ENCODE measurements around the gene CDC45. TPM values are rescaled to one million over a fixed set of nuclear protein-coding genes. Genes with fewer than 3 reads are reported as not detected.

Gene CDC45
- total and polyA plus RNA-seq, 2 of the 13 experiments (the other 11 are each of a cell fraction or from before 2014, with no cell fraction given), result 14.4 to 36.3 TPM

DNA sequence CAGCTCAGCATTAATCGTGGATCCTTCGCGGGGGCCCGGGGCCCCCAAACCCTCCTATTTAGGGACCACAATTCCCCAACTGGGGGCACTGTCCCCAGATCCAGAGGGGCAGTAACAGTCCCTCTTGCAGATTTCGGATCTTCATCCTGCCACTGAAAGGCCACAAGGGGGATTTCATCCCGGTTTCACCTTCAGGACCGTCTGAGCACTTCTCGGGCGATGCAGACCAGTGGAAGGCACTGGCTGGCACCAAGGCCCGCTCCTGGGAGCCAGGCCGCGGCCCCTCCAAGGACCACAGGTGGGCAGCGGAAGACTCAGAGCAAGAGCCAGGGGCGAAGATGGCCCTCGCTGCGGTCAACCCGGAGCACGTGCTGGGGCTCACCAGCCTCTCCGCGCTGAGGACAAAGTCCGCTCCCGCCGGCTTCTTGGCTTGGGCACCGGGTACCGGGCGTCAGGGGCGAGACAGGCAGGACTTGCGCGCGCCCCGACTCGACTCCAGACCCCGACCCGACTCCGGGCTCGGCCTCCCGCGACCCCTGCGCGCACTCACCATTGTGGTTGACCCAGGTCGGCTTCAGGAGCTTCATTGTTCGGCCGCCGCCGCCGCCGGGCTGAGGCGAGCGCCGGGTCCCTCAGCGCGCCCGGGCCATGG, 48.7 kb upstream of the CDC45 start (continued):
- no peak for TF ChIP-seq TCF7 (IDR thresholded peaks at IDR 0.05; ENCODE audit: low read depth)
- TF ChIP-seq ZNF547 (CRISPR knock-in tag; IDR thresholded peaks at IDR 0.05), result no peak
- TF ChIP-seq, protein P1, sequence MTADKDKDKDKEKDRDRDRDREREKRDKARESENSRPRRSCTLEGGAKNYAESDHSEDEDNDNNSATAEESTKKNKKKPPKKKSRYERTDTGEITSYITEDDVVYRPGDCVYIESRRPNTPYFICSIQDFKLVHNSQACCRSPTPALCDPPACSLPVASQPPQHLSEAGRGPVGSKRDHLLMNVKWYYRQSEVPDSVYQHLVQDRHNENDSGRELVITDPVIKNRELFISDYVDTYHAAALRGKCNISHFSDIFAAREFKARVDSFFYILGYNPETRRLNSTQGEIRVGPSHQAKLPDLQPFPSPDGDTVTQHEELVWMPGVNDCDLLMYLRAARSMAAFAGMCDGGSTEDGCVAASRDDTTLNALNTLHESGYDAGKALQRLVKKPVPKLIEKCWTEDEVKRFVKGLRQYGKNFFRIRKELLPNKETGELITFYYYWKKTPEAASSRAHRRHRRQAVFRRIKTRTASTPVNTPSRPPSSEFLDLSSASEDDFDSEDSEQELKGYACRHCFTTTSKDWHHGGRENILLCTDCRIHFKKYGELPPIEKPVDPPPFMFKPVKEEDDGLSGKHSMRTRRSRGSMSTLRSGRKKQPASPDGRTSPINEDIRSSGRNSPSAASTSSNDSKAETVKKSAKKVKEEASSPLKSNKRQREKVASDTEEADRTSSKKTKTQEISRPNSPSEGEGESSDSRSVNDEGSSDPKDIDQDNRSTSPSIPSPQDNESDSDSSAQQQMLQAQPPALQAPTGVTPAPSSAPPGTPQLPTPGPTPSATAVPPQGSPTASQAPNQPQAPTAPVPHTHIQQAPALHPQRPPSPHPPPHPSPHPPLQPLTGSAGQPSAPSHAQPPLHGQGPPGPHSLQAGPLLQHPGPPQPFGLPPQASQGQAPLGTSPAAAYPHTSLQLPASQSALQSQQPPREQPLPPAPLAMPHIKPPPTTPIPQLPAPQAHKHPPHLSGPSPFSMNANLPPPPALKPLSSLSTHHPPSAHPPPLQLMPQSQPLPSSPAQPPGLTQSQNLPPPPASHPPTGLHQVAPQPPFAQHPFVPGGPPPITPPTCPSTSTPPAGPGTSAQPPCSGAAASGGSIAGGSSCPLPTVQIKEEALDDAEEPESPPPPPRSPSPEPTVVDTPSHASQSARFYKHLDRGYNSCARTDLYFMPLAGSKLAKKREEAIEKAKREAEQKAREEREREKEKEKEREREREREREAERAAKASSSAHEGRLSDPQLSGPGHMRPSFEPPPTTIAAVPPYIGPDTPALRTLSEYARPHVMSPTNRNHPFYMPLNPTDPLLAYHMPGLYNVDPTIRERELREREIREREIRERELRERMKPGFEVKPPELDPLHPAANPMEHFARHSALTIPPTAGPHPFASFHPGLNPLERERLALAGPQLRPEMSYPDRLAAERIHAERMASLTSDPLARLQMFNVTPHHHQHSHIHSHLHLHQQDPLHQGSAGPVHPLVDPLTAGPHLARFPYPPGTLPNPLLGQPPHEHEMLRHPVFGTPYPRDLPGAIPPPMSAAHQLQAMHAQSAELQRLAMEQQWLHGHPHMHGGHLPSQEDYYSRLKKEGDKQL (CRISPR knock-in tag; IDR thresholded peaks at IDR 0.05; ENCODE audit: low read depth), result no peak
- TF ChIP-seq ZNF501 (CRISPR knock-in tag; IDR thresholded peaks at IDR 0.05), result no peak
- TF ChIP-seq ZNF337 (CRISPR knock-in tag; IDR thresholded peaks at IDR 0.05; ENCODE audit: borderline replicate concordance, low read depth), result no peak; the same call in 1 of the 2 replicates
- no peak for TF ChIP-seq ZIK1 (CRISPR knock-in tag; IDR thresholded peaks at IDR 0.05; ENCODE audit: borderline replicate concordance, low read depth)
- no peak for TF ChIP-seq ZFP1 (CRISPR knock-in tag; IDR thresholded peaks at IDR 0.05)
- TF ChIP-seq, protein P2, sequence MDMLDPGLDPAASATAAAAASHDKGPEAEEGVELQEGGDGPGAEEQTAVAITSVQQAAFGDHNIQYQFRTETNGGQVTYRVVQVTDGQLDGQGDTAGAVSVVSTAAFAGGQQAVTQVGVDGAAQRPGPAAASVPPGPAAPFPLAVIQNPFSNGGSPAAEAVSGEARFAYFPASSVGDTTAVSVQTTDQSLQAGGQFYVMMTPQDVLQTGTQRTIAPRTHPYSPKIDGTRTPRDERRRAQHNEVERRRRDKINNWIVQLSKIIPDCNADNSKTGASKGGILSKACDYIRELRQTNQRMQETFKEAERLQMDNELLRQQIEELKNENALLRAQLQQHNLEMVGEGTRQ (IDR thresholded peaks at IDR 0.05; ENCODE audit: low read depth, low read length), result 0 out of 2 replicates have a peak, but pooled peaks have one; percentile 15
- TF ChIP-seq, protein P2 (CRISPR knock-in tag; IDR thresholded peaks at IDR 0.05; ENCODE audit: borderline replicate concordance), result peak; percentile 32; the same call in 1 of the 2 replicates
- 0 out of 2 replicates have a peak, but pooled peaks have one; percentile 39 for TF ChIP-seq ARNT2 (CRISPR knock-in tag; IDR thresholded peaks at IDR 0.05; ENCODE audit: low read depth)
- no peak for TF ChIP-seq HOMEZ (CRISPR knock-in tag; IDR thresholded peaks at IDR 0.05; ENCODE audit: low read depth)
- no peak for TF ChIP-seq ZNF460 (CRISPR knock-in tag; IDR thresholded peaks at IDR 0.05; ENCODE audit: borderline replicate concordance)
- no peak for TF ChIP-seq ZNF549 (CRISPR knock-in tag; IDR thresholded peaks at IDR 0.05)
- no peak for TF ChIP-seq MAFG (CRISPR knock-in tag; IDR thresholded peaks at IDR 0.05)
- TF ChIP-seq KMT2B (CRISPR knock-in tag; IDR thresholded peaks at IDR 0.05), result no peak
- 0 out of 2 replicates have a peak, but pooled peaks have one; percentile 31 for TF ChIP-seq SNAI1 (CRISPR knock-in tag; IDR thresholded peaks at IDR 0.05; ENCODE audit: borderline replicate concordance)

Data from HepG2 (cell line).